Activated T-cell treated with anti-CD3 and anti-CD28 coated beads for 48 hours (primary cell): ENCODE measurements around the gene ADIPOR2.

Source experiments
- DNase-seq: peaks from one replicate; pipeline ENCODE4 v3.0.0-alpha.2; 2020; ENCODE audit warnings: low read depth

ADIPOR2 gene

DNA sequence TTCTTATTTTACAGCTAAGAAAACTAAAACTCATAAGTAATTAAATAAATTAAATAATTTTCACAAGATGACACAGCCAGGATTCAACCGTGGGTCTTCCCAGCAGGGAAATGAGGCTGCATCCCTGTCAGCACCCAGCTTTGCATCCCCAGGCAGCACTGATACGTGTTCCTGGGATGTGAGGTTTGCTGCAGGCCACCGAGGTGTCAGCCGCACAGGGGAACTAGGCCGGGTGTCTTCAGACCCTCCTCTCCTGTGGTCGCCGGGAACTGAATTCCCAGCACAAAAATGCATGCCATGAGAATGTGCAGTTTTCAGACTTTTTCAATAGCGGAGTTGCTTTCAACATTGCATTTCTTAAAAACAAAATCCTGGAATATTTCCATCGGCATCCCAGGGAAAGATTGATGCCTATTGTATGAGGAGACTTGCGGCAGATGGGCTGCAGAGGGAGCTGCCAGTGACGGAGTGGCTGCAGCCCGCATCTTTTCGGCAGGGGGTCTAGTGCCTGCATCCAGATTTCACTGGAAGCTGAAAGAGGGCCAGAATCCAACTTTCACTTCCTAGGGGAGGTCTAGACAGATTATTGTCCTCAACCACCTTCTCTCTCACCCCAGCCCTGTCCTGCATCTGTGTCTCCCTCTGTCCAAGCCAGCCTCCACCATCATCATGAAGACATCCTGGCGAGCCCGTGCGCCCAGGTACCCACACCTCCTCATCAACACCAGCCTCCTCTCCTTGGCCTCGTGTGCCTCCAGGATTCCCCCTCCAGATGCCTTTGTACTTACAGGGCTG is 142.1 kb downstream of the ADIPOR2 start:
- no peak for DNase-seq

- no peak for DNase-seq
Observed at GRCh38 chr12:1833596-1834028, 142.7 kb downstream of the ADIPOR2 start.

GRCh38 chr12:1834186-1834925 is 143.5 kb downstream of the ADIPOR2 start:
- no peak for DNase-seq

DNA sequence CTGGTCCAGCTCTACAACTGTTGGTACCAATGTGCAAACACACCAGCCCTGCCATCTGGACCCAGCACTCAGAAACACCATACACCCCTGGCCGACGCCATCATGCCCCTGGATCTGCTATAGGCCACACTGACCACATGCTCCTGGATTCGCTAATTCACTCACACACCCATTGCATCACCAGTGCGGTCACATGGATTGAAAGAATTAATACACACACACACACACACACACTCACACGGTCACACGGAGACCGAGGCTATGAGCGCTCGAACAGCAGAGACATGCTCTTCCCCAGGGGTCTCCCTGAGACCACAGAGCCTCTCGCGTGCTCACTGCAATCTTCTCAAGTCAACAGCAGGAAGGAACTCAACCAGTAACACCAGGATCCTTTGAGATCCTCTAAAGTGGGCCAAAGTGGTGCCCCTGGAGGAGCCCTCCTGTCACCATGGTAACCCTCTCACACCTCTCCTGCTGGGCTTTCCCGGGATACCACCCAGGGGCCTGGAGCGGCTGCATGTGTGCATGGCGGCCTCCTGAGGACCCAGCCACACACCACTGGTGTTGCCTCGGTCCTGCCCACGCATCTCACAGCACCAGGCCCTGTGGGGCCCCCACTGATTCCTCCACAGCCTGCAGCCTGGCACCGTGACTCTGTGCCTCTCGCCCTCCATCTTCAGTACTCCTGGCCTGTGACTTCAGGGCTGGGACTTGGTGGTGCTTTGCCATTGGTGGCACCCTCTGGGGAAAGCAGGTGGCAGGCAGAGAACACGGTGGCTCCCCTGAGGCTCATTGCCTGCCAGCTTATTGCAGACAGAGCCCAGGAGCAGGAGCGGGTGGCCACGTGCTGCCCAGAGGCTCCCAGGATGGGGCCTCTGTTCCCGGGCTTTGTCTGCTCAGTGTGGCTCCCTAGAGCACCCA is 144.6 kb downstream of the ADIPOR2 start:
- no peak for DNase-seq

- no peak for DNase-seq
Observed at GRCh38 chr12:1836241-1836803, 145.5 kb downstream of the ADIPOR2 start.

DNA sequence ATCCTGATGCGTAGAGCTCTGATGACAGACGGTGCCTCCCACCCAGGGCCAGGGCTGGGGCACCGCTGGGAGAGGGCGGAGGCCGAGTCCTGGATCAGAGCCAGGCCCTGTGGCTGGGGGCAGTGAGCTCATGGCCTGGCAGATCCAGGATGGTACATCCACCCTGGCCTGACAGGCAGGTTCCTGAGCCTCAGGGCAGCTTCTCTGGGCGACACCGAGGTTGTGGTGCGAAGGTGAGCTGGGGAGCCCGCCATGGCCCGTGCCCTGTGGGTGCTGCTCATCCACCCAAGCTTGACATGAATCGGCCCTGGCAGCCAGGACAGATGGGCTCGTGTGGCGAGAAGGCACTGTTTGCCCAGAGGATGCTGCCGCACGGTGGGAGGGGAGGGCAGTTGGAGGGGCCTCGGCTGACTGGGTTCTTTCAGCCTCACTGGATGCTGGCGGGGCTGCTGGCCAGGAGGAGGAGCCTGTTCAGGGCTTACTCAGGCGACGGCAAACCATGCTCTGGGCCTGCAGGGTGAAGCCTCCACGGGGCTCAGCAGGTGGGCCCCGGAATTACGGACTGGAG is 146.1 kb downstream of the ADIPOR2 start:
- no peak for DNase-seq

- no peak for DNase-seq
Observed at GRCh38 chr12:1837541-1838204, 146.8 kb downstream of the ADIPOR2 start.
